Common myeloid progenitor, CD34-positive (primary cell): ENCODE measurements around the gene NEK9.

Experiments used
- CTCF ChIA-PET: fragments of 350-600 bp; sonication (Branson Sonifier 250); formaldehyde crosslinking; loops from one replicate; lab custom pipeline; 2021; ENCODE audit warnings: antibody characterized with exemption; lab: Charles Lee
- POLR2A ChIA-PET: fragments of 350-600 bp; sonication (Branson Sonifier 250); formaldehyde crosslinking; loops from one replicate; lab custom pipeline; 2021; ENCODE audit warnings: antibody characterized with exemption; lab: Charles Lee
- DNase-seq, 3 donors: peaks; one replicate each; pipeline versions ENCODE4 v3.0.0 to v3.0.0-alpha.2; 2013
- H3K27ac ChIP-seq, 2 experiments: 1 replicate in 1 of 2; 2 replicates in 1 of 2; pipeline ENCODE4 v1.7.0; 2013; ENCODE audit warnings: inconsistent platforms in 2 of 2, low read length in 2 of 2, mild to moderate bottlenecking in 2 of 2, low read depth in 1 of 2, moderate library complexity in 1 of 2; ENCODE audit not compliant: severe bottlenecking in 2 of 2, insufficient read depth in 1 of 2, poor library complexity in 1 of 2
- H3K27me3 ChIP-seq, 5 experiments: replicated peaks in 2 of 5; 1 replicate in 3 of 5; 2 replicates in 2 of 5; pipeline versions ENCODE4 v1.6.1 to v1.7.0; 2013; ENCODE audit warnings: low read length in 4 of 5, mild to moderate bottlenecking in 2 of 5, moderate library complexity in 2 of 5, inconsistent platforms in 1 of 5; ENCODE audit not compliant: insufficient read depth in 5 of 5, control insufficient read depth in 4 of 5
- H3K36me3 ChIP-seq, 4 experiments: 1 replicate in 2 of 4; 2 replicates in 2 of 4; pipeline versions ENCODE4 v1.6.1 to v1.7.0; 2013; ENCODE audit warnings: low read length in 3 of 4, control low read depth in 1 of 4, mild to moderate bottlenecking in 1 of 4; ENCODE audit not compliant: control insufficient read depth in 4 of 4, insufficient read depth in 4 of 4
- H3K4me1 ChIP-seq, 4 experiments: 1 replicate in 3 of 4; 2 replicates in 1 of 4; pipeline versions ENCODE4 v1.6.1 to v1.7.1; 2013; ENCODE audit warnings: low read length in 3 of 4, mild to moderate bottlenecking in 3 of 4, control low read depth in 1 of 4, inconsistent platforms in 1 of 4, moderate library complexity in 1 of 4; ENCODE audit not compliant: control insufficient read depth in 4 of 4, insufficient read depth in 4 of 4; ENCODE audit errors: control extremely low read depth in 1 of 4
- H3K4me3 ChIP-seq, 7 experiments: 1 replicate in 4 of 7; 2 replicates in 3 of 7; pipeline versions ENCODE4 v1.5.1 to v1.7.0; 2013; ENCODE audit warnings: mild to moderate bottlenecking in 7 of 7, low read length in 6 of 7, moderate library complexity in 6 of 7, inconsistent platforms in 2 of 7, low read depth in 2 of 7, control low read depth in 1 of 7; ENCODE audit not compliant: insufficient read depth in 4 of 7, control insufficient read depth in 1 of 7; ENCODE audit errors: extremely low read depth in 1 of 7
- H3K9me3 ChIP-seq, 5 experiments: 1 replicate in 4 of 5; 2 replicates in 1 of 5; pipeline versions ENCODE4 v1.6.1 to v1.7.1; 2013; ENCODE audit warnings: low read length in 4 of 5, mild to moderate bottlenecking in 2 of 5, inconsistent platforms in 1 of 5, low read depth in 1 of 5, moderate library complexity in 1 of 5; ENCODE audit not compliant: control insufficient read depth in 4 of 5, insufficient read depth in 2 of 5; ENCODE audit errors: control extremely low read depth in 1 of 5
- WGBS: methylation state at CpG from one replicate; pipeline ENCODE4 v1.1.5; 2013; ENCODE audit not compliant: insufficient coverage; 5-methylcytosine and 5-hydroxymethylcytosine counted together

NEK9 gene

GRCh38 chr14:75081660-75082229 is 45.1 kb downstream of the NEK9 start:
- no CpG with 5 or more reads among the region's 2 CpGs for WGBS
- H3K9me3 ChIP-seq, result no peaks in the 10 kb centered on the region
- no peak for DNase-seq
- peaks cover 0 to 5% (median 2%) of the 10 kb centered on the region in 4 experiments for H3K4me1 ChIP-seq
- no peak overlapping the region for H3K4me3 ChIP-seq
- POLR2A ChIA-PET, result no interaction called here
- H3K27me3 ChIP-seq, result no peaks in the 10 kb centered on the region
- no peak overlapping the region for H3K27ac ChIP-seq
- CTCF ChIA-PET, result interaction anchor here (1.0 kb wide), 1 partner anchor 44 kb away, joined by 3 read pairs; no protein-coding TSS in a partner anchor
- H3K36me3 ChIP-seq, result peaks cover 15 to 46% (median 29%) of the 10 kb centered on the region in 4 experiments

GRCh38 chr14:75079521-75079920 is 47.3 kb downstream of the NEK9 start:
- Histone ChIP-seq H3K27ac (no peak overlapping the region), H3K9me3 (no peaks in the 10 kb centered on the region), H3K36me3 (peaks cover 11 to 30% (median 22%) of the 10 kb centered on the region in 4 experiments), H3K4me1 (peaks cover 0 to 5% (median 2%) of the 10 kb centered on the region in 4 experiments), H3K4me3 (no peak overlapping the region), H3K27me3 (no peaks in the 10 kb centered on the region)
- ChIA-PET CTCF (interaction anchor here (1.3 to 2.3 kb wide), 3 partner anchors 9 to 219 kb away, joined by 3 to 11 read pairs (median 6); no protein-coding TSS in a partner anchor), POLR2A (no interaction called here)
- 67% methylated on average over 3 of the region's 4 CpGs for WGBS
- DNase-seq, result no peak

GRCh38 chr14:75077794-75078193 is 49.1 kb downstream of the NEK9 start:
- peak in 2 of 3 donors; percentile 27 to 40 for DNase-seq
- peaks cover 6 to 13% (median 9%) of the 10 kb centered on the region in 4 experiments for H3K36me3 ChIP-seq
- no peak overlapping the region for H3K27ac ChIP-seq
- no peaks in the 10 kb centered on the region for H3K9me3 ChIP-seq
- H3K27me3 ChIP-seq, result no peaks in the 10 kb centered on the region
- H3K4me1 ChIP-seq, result peaks cover 0 to 5% (median 2%) of the 10 kb centered on the region in 4 experiments
- POLR2A ChIA-PET, result interaction anchor here (1.3 kb wide), 1 partner anchor 9 kb away, joined by 3 read pairs; the partner anchor contains the start of gene ZC2HC1C
- no peak overlapping the region for H3K4me3 ChIP-seq
- CTCF ChIA-PET, result interaction anchor here (1.1 to 2.3 kb wide), 4 partner anchors 12 to 56 kb away, joined by 3 to 11 read pairs (median 4); no protein-coding TSS in a partner anchor

- Histone ChIP-seq H3K36me3 (no peaks in the 10 kb centered on the region), H3K4me3 (no peak overlapping the region), H3K27me3 (no peaks in the 10 kb centered on the region), H3K9me3 (no peaks in the 10 kb centered on the region), H3K27ac (no peak overlapping the region), H3K4me1 (peaks cover 6 to 17% (median 15%) of the 10 kb centered on the region in 4 experiments)
- 88% methylated on average over 9 of the region's 9 CpGs for WGBS
- DNase-seq, result no peak
- CTCF ChIA-PET, result interaction anchor here (1.0 to 1.9 kb wide), 3 partner anchors 18 to 165 kb away, joined by 3 to 5 read pairs (median 5); no protein-coding TSS in a partner anchor
- POLR2A ChIA-PET, result no interaction called here
Observed at GRCh38 chr14:75070383-75070782, 56.5 kb downstream of the NEK9 start.

GRCh38 chr14:75069811-75070145 is 57.1 kb downstream of the NEK9 start:
- CTCF ChIA-PET, result interaction anchor here (0.8 to 1.5 kb wide), 3 partner anchors 18 to 208 kb away, joined by 3 to 5 read pairs (median 3); no protein-coding TSS in a partner anchor

GRCh38 chr14:75069121-75069810 is 57.6 kb downstream of the NEK9 start, which contains the start of gene ZC2HC1C:
ZC2HC1C (plus strand) TSS chr14:75069641; CDS start chr14:75070574, 933 bp downstream.
- Histone ChIP-seq H3K9me3 (no peaks in the 10 kb centered on the region), H3K4me3 (peak within 1 kb of the TSS; percentile 38 to 82 (median 56)), H3K27ac (peak within 1 kb of the TSS in 1 of 2 experiments; percentile 20), H3K4me1 (peaks cover 6 to 18% (median 15%) of the 10 kb centered on the region in 4 experiments), H3K27me3 (no peaks in the 10 kb centered on the region), H3K36me3 (no peaks in the 10 kb centered on the region)
- peak; percentile 44 to 69 (median 54) for DNase-seq
- CTCF ChIA-PET, result interaction anchor here (0.8 to 2.1 kb wide), 2 partner anchors 24 to 208 kb away, joined by 3 to 6 read pairs; no protein-coding TSS in a partner anchor
- 7% methylated on average over 48 of the region's 58 CpGs for WGBS
- POLR2A ChIA-PET, result interaction anchor here (1.9 kb wide), 1 partner anchor 9 kb away, joined by 3 read pairs; no protein-coding TSS in a partner anchor

More at GRCh38 chr14:75069811-75070145, 57.1 kb downstream of the NEK9 start:
- Histone ChIP-seq H3K36me3 (no peaks in the 10 kb centered on the region), H3K4me1 (peaks cover 6 to 17% (median 15%) of the 10 kb centered on the region in 4 experiments), H3K4me3 (peak overlapping the region; percentile 38 to 82 (median 56)), H3K9me3 (no peaks in the 10 kb centered on the region), H3K27ac (no peak overlapping the region), H3K27me3 (no peaks in the 10 kb centered on the region)
- 58% methylated on average over 10 of the region's 12 CpGs for WGBS
- no peak for DNase-seq
- POLR2A ChIA-PET, result no interaction called here
